Stimulated activated CD4-positive, alpha-beta T cell treated with anti-CD3 and anti-CD28 coated beads, TNF-alpha, amount 100 ng/mL, for 24 hours (primary cell): Measurements from ENCODE around the gene PET100.

Source experiments
- DNase-seq, 3 experiments: peaks; one replicate each; pipeline ENCODE4 v3.0.0-alpha.2; 2020; ENCODE audit warnings: low read depth in 3 of 3

The PET100 gene

GRCh38 chr19:7612282-7613274 lies 17.0 kb upstream of the PET100 start:
- DNase-seq, result no peak

GRCh38 chr19:7614859-7615741 lies 14.5 kb upstream of the PET100 start:
- no peak for DNase-seq

GRCh38 chr19:7617172-7617571 lies 12.4 kb upstream of the PET100 start:
- no peak for DNase-seq

DNA sequence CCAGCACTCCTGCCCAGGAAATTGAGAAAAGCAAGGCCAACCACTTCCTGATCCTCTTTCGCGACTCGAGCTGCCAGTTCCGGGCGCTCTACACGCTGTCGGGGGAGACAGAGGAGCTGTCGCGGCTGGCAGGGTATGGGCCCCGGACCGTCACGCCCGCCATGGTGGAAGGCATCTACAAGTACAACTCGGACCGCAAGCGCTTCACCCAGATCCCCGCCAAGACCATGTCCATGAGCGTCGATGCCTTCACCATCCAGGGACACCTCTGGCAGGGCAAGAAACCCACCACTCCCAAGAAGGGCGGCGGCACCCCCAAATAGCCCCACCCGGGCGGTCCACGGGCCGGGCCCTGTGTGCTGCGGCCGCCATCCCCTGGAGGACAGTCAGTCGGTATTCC lies 11.9 kb upstream of the PET100 start:
- no peak for DNase-seq

DNA sequence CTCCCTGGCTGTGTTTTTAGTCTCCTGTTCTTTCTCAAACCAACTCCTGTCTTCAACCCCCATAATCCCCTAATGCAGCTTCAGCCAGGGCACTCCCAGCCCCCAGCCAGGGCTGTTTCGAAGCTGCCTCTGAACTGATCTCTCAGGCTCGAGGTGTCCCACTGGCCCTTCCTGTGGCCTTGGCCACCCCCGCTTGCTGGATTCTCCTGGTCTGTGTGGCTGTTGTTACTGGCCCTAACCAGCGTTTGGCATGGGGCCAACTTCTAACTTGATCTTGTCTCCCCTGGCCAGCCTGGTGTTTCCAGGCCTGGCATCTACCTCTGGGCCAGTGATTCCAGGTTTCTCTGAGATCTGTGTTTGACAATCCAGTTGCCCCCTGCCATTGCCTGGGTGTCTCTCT lies 11.2 kb upstream of the PET100 start:
- no peak for DNase-seq

GRCh38 chr19:7618771-7619510 lies 10.7 kb upstream of the PET100 start:
- no peak for DNase-seq

DNA sequence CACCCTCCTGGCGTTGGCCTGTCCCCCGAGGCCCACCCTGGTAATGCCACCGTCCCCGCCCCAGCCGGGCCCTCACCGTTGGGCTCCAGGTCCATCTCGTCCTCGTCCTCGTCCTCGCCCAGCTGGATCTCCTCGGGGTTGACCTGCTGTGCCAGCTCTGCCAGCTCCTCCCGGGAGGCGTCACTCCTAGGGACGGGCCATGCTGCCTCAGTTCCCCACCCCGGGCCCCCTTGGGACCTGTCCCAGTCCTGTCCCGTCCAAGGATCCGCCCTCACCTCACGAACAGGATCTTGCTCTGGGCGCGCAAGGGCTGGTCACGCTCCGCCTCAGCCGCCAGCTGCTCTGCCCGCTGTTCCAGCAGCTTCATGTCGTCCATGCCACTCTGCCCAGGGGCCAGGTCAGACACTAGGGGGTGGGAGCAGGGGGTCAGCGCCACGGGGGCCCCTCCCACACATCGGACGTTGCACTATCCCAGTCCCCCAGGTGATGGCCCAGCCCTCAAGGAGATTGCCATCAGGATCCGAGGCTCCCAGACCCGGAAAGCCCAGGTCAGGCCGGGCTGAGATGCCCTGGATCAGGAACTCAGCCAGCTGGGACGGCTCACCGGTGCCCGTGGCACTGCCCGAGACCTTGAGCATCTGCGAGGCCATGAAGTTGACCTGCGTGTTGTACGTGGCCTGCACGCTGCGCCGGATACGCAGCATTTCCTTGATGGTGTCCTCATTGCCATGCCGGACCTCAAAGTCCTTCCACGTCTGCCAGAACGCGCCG lies 9.7 kb upstream of the PET100 start:
- DNase-seq, result no peak

- DNase-seq, result no peak
These were observed 8.9 kb upstream of the PET100 start for GRCh38 chr19:7620442-7621412.

- no peak for DNase-seq
These were observed 6.5 kb upstream of the PET100 start for GRCh38 chr19:7622933-7623685.

DNA sequence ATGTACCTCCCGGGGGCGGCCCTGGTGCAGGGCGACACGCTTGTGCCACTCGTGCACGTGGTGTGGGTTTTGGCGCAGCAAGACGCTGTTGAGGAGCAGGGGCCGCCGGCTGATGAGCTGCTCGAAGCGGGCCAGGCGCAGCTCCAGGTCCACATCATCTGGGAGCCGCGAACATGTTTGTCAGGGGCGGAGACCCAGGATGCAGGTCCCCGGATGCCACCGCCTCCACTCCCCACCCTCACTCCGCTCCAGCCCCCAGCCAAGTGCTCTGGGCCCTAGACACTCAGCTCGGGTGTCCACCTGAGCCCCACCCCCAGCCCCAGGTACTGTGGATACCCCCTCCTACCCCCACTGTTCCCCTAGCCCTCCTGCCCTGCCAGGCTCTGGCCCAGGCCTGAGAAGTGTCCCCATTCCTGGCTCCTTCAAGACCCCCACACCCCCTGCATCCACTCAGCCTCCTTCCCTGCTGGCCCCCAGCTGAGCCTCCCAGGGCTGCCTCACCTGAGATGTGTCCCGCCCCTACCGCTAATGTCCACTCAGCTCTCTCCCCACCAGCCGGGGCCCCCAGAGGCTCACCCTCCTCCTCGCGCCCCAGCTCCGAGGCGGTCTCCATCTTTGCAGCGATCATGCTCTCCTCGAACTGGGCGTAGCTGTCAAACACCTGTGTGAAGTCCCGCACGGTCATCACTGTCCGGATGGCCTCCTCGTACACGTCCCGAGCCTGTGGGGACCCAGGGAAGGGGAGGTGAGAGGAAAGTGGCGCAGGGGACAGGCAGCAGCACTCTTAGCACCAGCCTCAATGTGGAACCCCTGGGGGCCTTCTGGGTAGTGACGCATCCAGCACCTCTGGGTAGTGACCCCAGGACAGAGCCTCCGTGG lies 5.6 kb upstream of the PET100 start:
- DNase-seq, result no peak

- DNase-seq, result no peak
These were observed 4.8 kb upstream of the PET100 start for GRCh38 chr19:7624810-7625209.

DNA sequence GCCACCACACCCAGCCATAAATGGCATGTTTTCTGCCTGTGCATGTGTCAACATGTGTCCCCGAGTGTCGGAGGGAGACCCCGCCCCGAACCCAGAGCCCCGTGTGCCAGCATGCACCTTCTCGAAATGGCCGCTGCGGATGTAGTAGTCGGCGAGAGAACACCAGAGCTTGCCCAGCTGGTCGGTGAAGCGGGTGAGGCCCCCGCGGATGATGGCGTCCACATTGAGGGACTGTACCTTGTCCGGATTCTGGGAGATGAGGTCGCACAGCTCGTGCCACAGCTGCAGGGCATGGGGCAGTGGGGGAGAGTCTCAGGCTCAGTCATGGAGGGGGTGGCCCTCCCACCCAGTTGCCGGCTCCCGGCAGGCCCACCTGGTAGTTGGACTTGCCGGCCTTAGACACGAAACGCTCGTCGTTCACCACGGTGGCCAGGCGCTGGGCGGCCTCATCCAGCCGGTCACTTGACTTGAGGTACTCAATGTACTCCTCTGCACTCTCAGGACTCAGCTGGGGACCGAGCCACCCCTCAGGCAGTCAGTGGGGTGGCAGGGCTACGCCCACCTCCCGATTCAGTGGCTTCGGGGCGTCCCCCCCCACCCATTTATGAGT lies 3.7 kb upstream of the PET100 start:
- DNase-seq, result no peak

DNA sequence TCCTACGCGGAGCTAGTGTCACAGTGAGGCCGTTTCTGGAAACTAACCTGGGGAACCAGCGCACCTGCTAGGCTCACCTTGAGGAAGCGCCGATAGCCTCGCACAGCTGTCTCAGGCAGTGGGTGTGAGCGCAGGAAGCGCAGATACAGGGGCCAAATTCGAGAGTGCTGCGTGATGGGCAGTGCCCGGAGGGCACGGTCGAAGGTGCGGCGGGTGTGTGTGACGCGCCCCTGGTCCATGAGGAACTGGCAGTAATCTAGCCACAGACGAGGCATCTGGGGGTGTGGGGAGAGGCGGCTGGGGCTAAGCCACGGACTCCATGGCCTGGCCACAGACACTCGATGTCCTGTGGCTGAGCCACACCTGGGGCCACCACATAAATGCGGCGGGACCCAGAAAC lies 2.4 kb upstream of the PET100 start:
- DNase-seq, result no peak

- DNase-seq, result no peak
These were observed 843 bp upstream of the PET100 start for GRCh38 chr19:7628589-7629311.

DNA sequence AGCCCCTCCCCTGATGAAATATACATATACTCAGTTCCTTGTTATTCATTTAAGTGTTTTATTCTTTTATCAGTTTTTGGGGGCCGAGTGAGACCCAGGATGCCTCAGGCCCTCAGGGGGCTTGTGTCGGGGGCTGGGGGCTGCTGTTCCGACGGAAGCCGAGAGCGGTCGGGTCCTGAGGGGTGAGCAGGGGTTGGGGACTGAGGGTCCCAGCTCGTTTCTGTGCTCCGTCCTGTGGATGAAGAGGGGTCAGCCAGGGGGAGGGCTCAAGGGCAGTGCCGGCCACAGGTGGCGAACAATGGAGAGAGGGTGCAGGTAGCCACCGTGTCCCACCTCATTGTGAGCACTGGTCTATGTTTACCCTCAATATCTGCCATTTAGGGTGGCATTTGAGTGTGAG lies 2.0 kb downstream of the PET100 start:
- no peak for DNase-seq

DNA sequence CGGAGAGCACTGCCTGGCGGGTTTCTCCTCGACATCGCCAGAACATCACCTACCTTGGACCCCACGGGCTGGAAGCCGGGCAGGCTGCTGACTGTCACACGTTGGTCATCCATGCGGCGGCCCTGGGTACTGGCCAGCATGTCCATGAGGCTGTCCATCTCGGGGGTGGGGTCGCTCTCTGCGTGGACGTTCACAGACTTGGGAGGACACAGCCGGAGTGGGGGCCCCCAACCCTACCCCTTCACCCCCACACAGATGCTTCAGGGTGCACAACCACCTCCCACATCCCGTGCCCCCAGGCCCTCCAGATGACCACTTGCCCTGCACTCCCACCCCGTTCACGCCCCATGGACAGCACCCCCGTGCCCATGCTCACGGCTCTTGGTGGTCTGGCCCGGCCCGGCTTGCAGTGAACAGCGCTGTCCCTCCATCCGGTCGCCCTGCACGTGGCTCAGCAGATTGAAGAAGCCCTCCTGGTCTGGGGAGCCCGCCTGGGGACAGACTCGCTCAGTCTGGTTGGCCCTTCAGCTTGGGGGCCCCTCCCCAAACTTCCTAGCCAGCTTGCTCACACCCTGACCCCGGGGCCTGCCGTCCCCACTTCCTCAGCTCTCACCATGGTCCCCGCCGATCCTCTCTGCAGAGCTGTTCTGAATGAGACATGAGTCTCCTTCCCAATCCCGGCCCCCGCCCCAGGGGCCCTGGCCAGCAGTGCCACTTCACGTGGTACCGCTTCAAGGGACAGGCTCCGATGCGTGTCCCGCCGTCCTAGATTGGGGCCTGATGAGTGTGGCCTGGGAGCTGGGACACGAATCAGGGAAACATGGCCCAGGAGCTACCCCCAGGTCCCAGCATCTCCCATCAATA lies 3.0 kb downstream of the PET100 start:
- no peak for DNase-seq
